NCI-H526 (cell line): ENCODE data around the gene CRTAC1.
A peak's percentile ranks its signal among the peaks of the same experiment; 100 is the strongest.

ENCODE experiments used
- DNase-seq, 2 experiments: peaks; one replicate each; lab custom pipeline; 2025; lab: John Stamatoyannopoulos, UW

CRTAC1 gene

DNA sequence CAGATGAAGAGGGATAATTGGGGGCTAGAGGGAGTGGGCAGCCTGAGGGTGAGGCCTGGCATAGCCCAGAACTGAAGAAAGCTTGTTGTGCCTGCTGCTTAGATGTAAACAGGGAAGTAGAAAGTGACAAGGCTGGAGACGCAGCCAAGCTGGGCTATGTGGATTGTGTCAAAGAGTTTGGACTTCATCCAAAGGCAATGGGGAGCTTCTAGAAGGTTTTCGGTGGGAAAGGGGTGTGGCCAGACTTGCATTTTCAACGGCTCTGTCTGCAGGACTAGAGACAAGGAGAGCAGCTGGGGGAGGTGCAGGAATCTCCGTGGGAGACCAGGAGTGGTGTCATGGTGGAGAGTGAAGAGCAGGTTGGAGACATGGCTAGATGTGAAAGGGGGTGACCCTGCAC lies 132.0 kb downstream of the CRTAC1 start:
- no peak for DNase-seq

GRCh38 chr10:97896756-97897358 lies 133.6 kb downstream of the CRTAC1 start:
- no peak for DNase-seq

DNA sequence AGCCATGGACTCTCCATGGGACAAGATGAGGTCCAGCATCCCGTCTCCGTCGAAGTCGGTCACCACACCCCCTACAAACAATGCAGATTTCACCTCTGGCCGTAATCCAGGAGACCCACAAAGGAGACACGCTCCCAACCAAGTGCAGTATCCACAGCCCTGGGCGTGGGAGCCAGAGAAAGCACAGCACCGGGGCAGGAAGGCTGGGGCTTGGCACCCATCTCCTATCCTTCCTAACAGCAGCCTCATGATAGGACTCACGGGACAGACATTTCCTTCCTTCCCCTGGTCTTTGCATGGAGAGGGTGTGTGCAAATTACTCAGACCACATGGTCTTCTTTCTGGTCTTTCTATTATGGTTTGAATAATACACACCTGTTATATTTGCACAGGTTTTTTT lies 134.5 kb downstream of the CRTAC1 start:
- peak; percentile 24 to 37 for DNase-seq

DNA sequence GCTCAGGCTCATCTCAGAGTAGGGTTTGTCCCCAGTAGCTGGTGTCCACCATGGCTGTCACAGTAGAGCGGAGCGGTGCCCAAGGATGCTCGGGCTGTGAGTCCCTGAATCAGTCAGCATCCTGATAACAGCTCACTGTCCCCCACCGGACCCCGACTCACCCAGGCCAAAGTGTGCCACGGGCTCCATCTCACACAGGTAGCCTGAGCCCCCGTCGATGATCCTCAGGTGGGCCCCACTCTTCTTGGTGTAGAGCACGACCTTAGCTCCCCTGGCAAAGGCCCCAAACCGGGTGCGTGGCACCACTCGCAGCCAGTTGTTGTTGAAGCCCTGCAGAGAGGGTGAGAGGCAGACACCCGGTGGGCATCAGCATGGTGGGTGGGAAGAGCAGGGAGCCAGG lies 135.3 kb downstream of the CRTAC1 start:
- no peak for DNase-seq

- no peak for DNase-seq
Observed at GRCh38 chr10:97894092-97894491, 136.3 kb downstream of the CRTAC1 start.

- DNase-seq: no peak
Observed at GRCh38 chr10:97892939-97893338, 137.5 kb downstream of the CRTAC1 start.

DNA sequence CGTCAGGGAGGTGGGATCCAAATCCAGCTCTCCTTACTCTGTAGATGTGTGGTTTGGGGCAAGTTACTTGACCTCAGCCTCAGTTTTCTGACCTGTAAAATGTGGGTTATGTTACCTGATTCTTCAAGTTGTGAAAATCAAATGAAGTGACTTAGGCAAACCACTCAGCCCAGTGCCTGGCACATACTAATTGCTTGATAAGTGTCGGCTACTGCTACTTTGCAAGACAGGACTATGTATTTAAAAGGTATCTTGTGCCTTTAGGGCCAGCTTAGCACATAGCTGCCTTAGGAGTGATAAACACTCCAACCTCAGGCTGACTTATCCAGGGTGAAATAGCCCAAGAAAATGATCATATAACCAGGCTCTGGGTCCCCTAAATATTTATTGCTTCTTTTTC lies 137.9 kb downstream of the CRTAC1 start:
- DNase-seq: no peak

- DNase-seq: no peak
Observed at GRCh38 chr10:97891497-97892167, 138.8 kb downstream of the CRTAC1 start.

GRCh38 chr10:97889461-97890265 lies 140.8 kb downstream of the CRTAC1 start:
- DNase-seq: no peak

DNA sequence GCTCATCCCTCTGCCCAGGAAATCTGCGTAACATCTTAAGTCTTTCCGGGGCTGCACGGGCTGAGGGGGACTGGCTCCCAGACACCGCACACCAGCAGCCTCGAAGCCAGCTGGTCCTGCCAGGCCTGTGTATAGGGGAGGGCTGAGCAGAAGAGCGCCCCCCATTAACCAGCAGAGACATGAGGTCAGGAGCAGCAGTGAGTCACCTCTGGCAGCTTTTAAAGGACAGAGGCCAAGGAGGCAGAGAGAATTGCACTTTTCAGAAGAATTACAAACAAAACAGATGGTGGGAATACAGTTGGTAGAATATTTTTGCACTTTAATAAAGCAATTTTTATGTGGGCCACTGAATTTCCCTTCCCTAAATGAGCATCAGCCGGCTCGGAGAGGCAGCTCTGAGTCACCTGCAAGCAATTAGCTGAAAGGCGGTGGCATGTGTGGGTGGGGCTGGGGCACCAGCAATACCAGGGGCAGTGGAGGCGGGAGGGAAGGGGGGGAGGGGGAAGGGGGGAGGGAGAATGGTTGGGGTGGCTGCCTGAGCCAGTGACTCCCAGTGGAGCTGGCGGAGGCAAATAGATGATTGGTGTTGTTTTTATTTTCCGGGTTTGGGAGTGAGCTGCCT lies 141.7 kb downstream of the CRTAC1 start:
- DNase-seq: peak in 1 of 2 experiments; percentile 45

DNA sequence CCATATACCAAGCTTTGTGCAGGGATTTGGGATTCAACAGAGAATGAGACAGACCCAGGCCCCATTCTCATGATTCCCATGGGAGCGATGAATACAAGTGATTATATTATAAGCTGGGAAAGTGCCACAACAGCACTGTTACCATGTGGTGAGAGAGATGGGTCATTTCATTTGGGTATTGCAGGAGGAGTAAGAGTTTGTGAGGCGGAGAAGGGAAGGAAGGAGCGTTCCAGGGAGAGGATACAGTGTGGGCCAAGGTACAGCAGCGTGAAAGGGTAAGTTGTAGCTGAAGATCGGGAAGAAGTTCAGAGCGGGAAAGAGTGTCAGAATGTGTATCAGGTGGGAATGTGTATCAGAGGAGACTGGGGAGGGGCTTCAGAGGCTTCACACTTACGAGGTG lies 142.3 kb downstream of the CRTAC1 start:
- no peak for DNase-seq

DNA sequence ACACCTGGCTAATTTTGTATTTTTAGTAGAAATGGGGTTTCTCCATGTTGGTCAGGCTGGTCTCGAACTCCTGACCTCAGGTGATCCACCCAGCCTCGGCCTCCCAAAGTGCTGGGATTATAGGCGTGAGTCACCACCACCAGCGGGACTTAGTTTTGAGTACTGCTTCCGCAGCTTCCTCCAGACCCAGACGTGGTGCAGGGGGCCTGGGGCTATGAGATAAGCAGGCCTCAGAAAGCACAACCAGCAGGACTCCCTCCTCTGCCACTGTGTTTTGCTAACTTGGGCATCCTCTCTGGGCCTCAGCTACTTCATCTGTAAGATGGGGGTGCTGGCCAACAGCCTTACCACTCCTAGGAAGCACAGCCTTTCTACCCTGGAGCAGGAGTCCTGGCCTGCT lies 143.0 kb downstream of the CRTAC1 start:
- no peak for DNase-seq

DNA sequence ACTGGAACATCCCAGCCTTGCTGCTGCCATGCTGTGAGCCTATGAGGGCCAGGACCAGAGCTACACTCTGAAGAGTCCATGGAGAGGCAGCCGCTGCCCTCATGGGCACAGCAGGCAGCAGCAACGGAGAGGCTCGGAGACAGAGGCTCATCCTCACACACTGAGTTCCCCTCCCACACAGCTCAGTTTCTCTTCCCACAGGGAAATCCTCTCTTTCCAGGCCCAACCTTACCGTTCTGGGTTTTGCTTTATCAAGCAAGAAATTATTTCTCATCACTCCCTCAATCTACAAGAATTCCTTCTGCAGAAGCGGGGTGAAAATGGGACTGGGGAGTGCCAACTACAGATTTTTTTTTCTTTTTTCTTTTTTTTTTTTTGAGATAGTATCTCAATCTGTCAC lies 144.1 kb downstream of the CRTAC1 start:
- DNase-seq: no peak

DNA sequence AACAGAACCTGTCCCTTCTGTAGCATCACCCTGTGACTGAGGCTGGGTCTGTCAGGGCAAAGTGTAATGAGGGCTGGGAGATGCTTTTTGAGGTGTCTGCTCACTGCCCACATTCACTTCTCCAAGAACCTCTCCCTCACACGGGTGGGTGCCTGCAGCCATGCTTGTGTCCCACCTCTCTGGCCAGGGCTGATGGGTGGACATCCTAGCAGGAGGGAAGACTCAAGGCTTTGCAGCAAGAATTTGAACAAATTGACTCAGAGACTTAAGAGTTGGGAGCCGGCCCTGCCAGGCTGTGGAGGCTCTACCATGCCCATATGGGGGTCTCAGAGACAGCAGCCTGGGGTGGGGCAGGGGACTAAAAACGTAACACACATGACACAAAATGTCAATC lies 147.3 kb downstream of the CRTAC1 start:
- DNase-seq: no peak

GRCh38 chr10:97882142-97883091 lies 148.0 kb downstream of the CRTAC1 start:
- DNase-seq: no peak

- DNase-seq: no peak
Observed at GRCh38 chr10:97880109-97880508, 150.3 kb downstream of the CRTAC1 start.

DNA sequence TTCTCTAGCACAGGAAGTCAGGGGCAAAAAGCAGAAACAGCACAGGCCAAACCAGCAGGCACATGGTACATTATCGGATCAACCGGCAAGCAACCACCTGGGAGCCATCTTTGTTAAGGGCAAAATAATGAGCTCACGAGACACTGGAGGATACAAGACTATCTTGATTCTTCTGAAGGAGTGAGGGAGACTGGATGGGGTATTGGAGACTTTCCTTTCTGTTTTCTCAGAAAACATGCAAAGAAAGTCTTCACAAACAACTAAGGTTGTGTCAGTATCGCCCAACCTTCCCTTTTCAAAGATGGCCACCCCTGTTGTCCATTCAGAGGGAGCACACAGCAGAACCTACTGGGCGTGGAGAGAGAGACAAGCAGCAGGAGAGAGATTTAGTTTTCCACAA lies 151.2 kb downstream of the CRTAC1 start:
- DNase-seq: no peak

DNA sequence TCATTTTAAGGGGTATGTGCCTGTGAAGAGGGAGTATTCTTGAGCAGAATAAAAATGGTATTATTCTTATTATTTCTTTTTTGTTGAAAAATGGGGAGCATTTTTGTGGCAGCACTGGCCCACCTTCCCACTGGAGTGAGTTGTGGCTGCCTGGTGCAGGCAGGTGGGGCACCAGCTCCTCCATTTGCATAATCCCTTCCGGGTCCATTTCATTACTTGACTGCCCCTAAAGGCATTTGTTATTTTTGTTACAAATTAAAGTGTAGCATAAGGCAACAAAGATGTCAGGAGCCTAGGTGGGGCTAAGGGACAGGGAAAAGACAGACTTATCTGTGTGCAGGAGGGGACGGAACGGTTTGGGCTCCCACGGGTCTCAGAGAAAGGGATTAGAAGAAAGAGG lies 154.0 kb downstream of the CRTAC1 start:
- peak; percentile 4 to 39 for DNase-seq

DNA sequence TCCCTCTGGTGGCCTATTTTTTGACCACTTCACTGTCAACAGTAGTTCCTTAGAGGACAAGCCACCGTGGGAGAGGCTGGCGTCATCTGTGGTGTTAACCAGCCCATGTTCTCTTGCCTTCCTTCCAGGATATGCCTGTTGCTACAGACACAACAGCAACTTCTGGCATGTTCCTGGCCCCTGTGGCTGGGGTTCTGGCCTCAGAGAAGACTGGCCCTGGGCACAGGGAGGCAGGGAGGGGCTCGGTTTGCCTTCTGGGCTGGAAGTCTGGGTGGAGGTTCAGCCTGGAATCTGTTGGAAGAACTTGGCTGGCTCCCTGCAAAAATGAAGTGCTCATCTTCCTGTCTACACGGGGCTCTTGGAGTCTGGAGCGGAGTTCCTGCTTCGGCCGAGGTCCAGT lies 155.0 kb downstream of the CRTAC1 start:
- DNase-seq: no peak

DNA sequence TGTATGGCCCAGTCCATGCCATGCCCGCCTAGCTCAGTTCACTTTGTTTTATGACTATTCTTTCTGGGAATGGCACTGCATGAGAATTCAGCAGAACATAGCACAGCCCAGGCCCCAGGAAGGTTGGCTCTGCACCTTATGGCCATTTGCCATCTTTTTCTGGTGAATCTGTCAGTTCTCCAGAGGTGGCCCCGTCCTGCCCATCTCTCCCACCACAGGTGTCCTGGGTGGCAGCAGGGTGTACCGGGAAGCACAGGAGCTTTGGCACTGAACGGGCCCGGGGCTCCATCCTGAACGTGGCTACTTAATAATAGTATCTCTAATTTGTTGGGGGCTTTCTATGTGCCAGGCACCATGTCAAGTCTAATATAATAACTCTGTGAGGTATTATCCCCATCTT lies 156.1 kb downstream of the CRTAC1 start:
- no peak for DNase-seq

GRCh38 chr10:97873569-97873968 lies 156.9 kb downstream of the CRTAC1 start:
- no peak for DNase-seq

DNA sequence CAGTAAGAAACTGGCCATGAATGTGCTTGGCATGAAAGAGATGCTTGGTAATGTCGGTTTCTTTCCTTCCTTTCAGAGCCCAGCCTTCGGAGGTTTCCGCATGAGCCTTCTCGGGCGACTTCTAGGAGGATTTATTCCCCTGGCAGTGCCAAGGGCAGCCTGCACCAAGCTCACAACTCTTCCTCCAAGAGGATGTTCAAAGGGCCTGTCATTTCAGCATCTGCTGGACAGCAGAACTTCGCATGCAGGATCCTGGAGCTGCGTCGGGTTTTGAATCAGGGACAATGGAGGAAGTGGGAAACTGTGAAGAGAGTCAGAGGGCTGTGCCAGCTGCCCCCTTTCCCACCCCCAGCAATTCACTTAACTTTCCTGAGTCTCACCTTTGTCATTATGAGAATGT lies 159.4 kb downstream of the CRTAC1 start:
- no peak for DNase-seq
